A549 (cell line): Measurements from ENCODE around the gene PARVB.

Experiments
- HDAC2 ChIP-seq: fragments of 200-600 bp; sonication (generic); IDR thresholded peaks from 2 replicates; pipeline ENCODE4 v1.6.1; 2016
- POLR2A ChIP-seq: IDR thresholded peaks from 2 replicates; pipeline ENCODE4 v1.6.1; 2012; ENCODE audit warnings: mild to moderate bottlenecking, low read length
- TF ChIP-seq, protein P1 (sequence below): IDR thresholded peaks from 2 replicates; pipeline ENCODE4 v1.6.1; 2012

DNA sequence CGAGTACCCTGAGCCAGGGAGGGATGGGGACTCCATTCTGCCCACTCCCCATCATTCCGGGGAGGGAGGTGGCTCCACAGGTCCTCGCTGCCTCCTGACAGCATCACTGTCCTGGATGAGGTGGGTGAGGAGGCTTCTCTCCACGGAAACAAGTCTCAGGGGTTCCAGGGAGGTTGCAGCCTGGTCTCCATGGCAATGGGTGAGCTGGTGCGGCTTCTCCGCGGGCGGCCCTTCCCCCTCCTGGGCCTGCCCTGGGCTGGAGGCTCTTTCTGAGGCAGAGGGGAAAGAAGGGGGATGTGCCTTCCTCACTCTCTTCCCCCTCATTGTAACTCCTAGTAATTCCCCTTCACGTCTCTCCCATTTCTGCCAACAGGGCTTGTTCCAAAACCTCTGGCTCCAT lies 119.5 kb downstream of the PARVB start:
- TF ChIP-seq POLR2A: no peak
- TF ChIP-seq HDAC2: no peak
- TF ChIP-seq, protein P1, sequence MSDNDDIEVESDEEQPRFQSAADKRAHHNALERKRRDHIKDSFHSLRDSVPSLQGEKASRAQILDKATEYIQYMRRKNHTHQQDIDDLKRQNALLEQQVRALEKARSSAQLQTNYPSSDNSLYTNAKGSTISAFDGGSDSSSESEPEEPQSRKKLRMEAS: no peak
